SU-DHL-6 (cell line): Measurements from ENCODE around the gene ST3GAL3.

Experiments
- EZH2phosphoT487 ChIP-seq: fragments of 200-600 bp; sonication (generic), shearing (Covaris generic); conservative IDR thresholded peaks from 2 replicates; pipeline ENCODE4 v1.6.1; 2018; ENCODE audit warnings: mild to moderate bottlenecking, antibody characterized with exemption, low read length, moderate library complexity, mixed read lengths
- TF ChIP-seq, protein P1 (sequence below): fragments of 200-600 bp; sonication (generic); IDR thresholded peaks from one replicate; pipeline ENCODE4 v1.5.1; 2017; ENCODE audit warnings: antibody characterized with exemption, mild to moderate bottlenecking, low read length, moderate library complexity; ENCODE audit not compliant: insufficient read depth, poor library complexity, severe bottlenecking

DNA sequence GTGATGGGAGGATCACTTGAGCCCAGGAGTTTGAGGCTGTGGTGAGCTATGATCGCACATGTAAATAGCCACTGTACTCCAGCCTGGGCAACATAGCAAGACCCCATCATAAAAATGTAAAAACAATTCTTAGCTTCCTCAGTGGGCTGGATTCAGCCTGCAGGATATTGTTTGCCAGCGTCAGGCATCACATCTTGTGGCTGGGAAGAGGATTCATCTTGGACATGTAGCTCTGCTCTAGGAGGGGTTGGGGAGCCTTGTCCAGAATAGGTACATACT lies 19.3 kb upstream of the ST3GAL3 start:
- TF ChIP-seq, protein P1, sequence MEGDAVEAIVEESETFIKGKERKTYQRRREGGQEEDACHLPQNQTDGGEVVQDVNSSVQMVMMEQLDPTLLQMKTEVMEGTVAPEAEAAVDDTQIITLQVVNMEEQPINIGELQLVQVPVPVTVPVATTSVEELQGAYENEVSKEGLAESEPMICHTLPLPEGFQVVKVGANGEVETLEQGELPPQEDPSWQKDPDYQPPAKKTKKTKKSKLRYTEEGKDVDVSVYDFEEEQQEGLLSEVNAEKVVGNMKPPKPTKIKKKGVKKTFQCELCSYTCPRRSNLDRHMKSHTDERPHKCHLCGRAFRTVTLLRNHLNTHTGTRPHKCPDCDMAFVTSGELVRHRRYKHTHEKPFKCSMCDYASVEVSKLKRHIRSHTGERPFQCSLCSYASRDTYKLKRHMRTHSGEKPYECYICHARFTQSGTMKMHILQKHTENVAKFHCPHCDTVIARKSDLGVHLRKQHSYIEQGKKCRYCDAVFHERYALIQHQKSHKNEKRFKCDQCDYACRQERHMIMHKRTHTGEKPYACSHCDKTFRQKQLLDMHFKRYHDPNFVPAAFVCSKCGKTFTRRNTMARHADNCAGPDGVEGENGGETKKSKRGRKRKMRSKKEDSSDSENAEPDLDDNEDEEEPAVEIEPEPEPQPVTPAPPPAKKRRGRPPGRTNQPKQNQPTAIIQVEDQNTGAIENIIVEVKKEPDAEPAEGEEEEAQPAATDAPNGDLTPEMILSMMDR, result no peak
- TF ChIP-seq EZH2phosphoT487, result no peak
